GM13977 (cell line): Measurements from ENCODE around the gene ART1.

Experiments used
- DNase-seq: peaks from one replicate; pipeline ENCODE4 v3.0.0; 2012; ENCODE audit warnings: low spot score
- CTCF ChIP-seq: IDR thresholded peaks from 2 replicates; pipeline ENCODE4 v1.5.1; 2012; ENCODE audit warnings: mild to moderate bottlenecking, control low read depth; ENCODE audit not compliant: insufficient read depth; ENCODE audit errors: extremely low read depth, missing control alignments
- in situ Hi-C: fragments of 300-500 bp; cut with MboI; formaldehyde crosslinking; loops from one replicate; pipeline ENCODE4 v1.12.0; 2022; ENCODE audit warnings: low sequenced_read_pairs, low pct_unique_long_range_greater_than_20kb, mixed read lengths, inconsistent platforms; ENCODE audit not compliant: unreplicated experiment

ART1 gene

DNA sequence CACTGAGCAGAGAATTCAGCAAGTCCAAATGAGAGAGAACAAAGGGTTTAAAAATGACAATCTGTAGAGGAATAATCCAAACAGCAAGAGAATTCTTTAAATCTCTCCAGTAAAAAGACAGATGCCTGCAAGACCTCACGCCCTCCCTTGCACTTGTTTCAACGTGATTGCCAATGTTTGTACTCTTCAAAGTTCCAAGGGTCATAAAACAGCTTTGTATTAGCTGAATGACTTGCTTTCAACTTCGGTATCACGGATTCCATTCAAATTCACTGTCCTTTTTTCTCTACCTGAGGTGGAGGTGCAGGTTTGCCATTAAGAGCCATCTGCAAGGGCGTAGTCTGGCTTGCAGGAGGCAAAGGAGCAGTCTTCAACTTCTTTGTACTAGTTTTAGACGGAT lies 67.3 kb downstream of the ART1 start:
- in situ Hi-C loops = no loop called here
- no peak for TF ChIP-seq CTCF
- DNase-seq = no peak
